Hepatocyte (in vitro differentiated cells): ENCODE results near the gene ITPRIPL1. TPM values are rescaled to one million over a fixed set of nuclear protein-coding genes. Genes with fewer than 3 reads are reported as not detected.

ENCODE experiments used
- DNase-seq: peaks from one replicate; pipeline ENCODE4 v3.0.0-alpha.2; 2016; ENCODE audit warnings: low spot score
- H2AFZ ChIP-seq: fragments of 200-600 bp; sonication (generic); 2 replicates; pipeline ENCODE4 v1.6.0; 2016; ENCODE audit warnings: antibody characterized with exemption, mild to moderate bottlenecking
- H3K27ac ChIP-seq: fragments of 200-600 bp; sonication (generic); 2 replicates; pipeline ENCODE4 v1.5.1; 2016; ENCODE audit warnings: mild to moderate bottlenecking
- H3K27me3 ChIP-seq: fragments of 200-600 bp; sonication (generic); 2 replicates; pipeline ENCODE4 v1.6.1; 2016
- H3K36me3 ChIP-seq: fragments of 200-600 bp; sonication (generic); replicated peaks from 2 replicates; pipeline ENCODE4 v1.5.1; 2016; ENCODE audit warnings: low read depth; ENCODE audit not compliant: insufficient read depth
- H3K4me1 ChIP-seq: fragments of 200-600 bp; sonication (generic); 2 replicates; pipeline ENCODE4 v1.5.1; 2016; ENCODE audit warnings: mild to moderate bottlenecking, moderate library complexity; ENCODE audit not compliant: insufficient read depth
- H3K4me2 ChIP-seq: fragments of 200-600 bp; sonication (generic); 2 replicates; pipeline ENCODE4 v1.6.0; 2016
- H3K4me3 ChIP-seq: fragments of 200-600 bp; sonication (generic); 2 replicates; pipeline ENCODE4 v1.5.1; 2016; ENCODE audit warnings: mild to moderate bottlenecking
- H3K79me2 ChIP-seq: fragments of 200-600 bp; sonication (generic); 2 replicates; pipeline ENCODE4 v1.6.0; 2017; ENCODE audit warnings: mild to moderate bottlenecking
- H3K9me2 ChIP-seq: fragments of 200-600 bp; sonication (generic); replicated peaks from 2 replicates; pipeline ENCODE4 v1.6.0; 2017; ENCODE audit warnings: mild to moderate bottlenecking; ENCODE audit not compliant: insufficient read depth
- H3K9me3 ChIP-seq: fragments of 200-600 bp; sonication (generic); 2 replicates; pipeline ENCODE4 v1.5.1; 2016; ENCODE audit warnings: low read depth, mild to moderate bottlenecking
- H4K20me1 ChIP-seq: fragments of 200-600 bp; sonication (generic); 2 replicates; pipeline ENCODE4 v1.6.0; 2016; ENCODE audit warnings: mild to moderate bottlenecking; ENCODE audit not compliant: insufficient read depth, poor library complexity, severe bottlenecking
- CTCF ChIP-seq: fragments of 200-600 bp; sonication (generic); IDR thresholded peaks from 2 replicates; pipeline ENCODE4 v1.5.1; 2016; ENCODE audit warnings: antibody characterized with exemption, mild to moderate bottlenecking; ENCODE audit not compliant: poor library complexity
- EZH2 ChIP-seq: fragments of 200-600 bp; sonication (generic); IDR thresholded peaks from 2 replicates; pipeline ENCODE4 v1.6.1; 2016; ENCODE audit warnings: antibody characterized with exemption, mild to moderate bottlenecking, borderline replicate concordance
- EZH2phosphoT487 ChIP-seq: fragments of 200-600 bp; sonication (generic); IDR thresholded peaks from one replicate; pipeline ENCODE4 v1.6.1; 2018; ENCODE audit warnings: antibody characterized with exemption, mild to moderate bottlenecking, low read depth, moderate library complexity; ENCODE audit not compliant: unreplicated experiment, severe bottlenecking
- WGBS: methylation state at CpG from one replicate; pipeline ENCODE4 v1.1.6; 2016; ENCODE audit warnings: low lambda C conversion rate; ENCODE audit errors: missing lambda C conversion rate; 5-methylcytosine and 5-hydroxymethylcytosine counted together
- polyA plus RNA-seq: library from polyadenylated mRNA; unstranded; fragments of >200 nt; fragmentation: Nextera tagmentation; extraction: Ambion mirVana; gene quantifications from 2 replicates; pipeline ENCODE4 v1.2.1, GENCODE V29; 2016
- total RNA-seq: library from RNA; depleted of rRNA; stranded (reverse); fragments of >200 nt; gene quantifications from 2 replicates; pipeline ENCODE4 v1.2.3, GENCODE V29; 2014

ITPRIPL1 gene
- total and polyA plus RNA-seq, 2 experiments from 2014 or later, result 1.9 to 2.0 TPM

- WGBS, result 93% methylated on average over 1 of the region's 1 CpG
- H3K4me1 ChIP-seq, result peaks cover 12% of the 10 kb centered on the region
Observed at GRCh38 chr2:96323849-96324248, 1.3 kb upstream of the ITPRIPL1 start.

GRCh38 chr2:96324721-96325040 is 436 bp upstream of the ITPRIPL1 start:
- Histone ChIP-seq H3K9me3 (no peaks in the 10 kb centered on the region), H3K27ac (no peak overlapping the region), H3K9me2 (no peaks in the 10 kb centered on the region), H4K20me1 (no peaks in the 10 kb centered on the region), H3K4me1 (peaks cover 12% of the 10 kb centered on the region), H3K4me2 (peak overlapping the region; percentile 99), H3K79me2 (no peaks in the 10 kb centered on the region), H3K4me3 (peak overlapping the region; percentile 61), H3K36me3 (no peaks in the 10 kb centered on the region), H2AFZ (peak overlapping the region; percentile 83), H3K27me3 (peaks cover 53% of the 10 kb centered on the region)
- no peak for DNase-seq
- no peak for TF ChIP-seq EZH2phosphoT487
- no peak for TF ChIP-seq EZH2
- 42% methylated on average over 6 of the region's 6 CpGs for WGBS

More at GRCh38 chr2:96323849-96324248, 1.3 kb upstream of the ITPRIPL1 start:
- Histone ChIP-seq H2AFZ (no peak overlapping the region), H3K36me3 (no peaks in the 10 kb centered on the region), H3K4me3 (no peak overlapping the region), H4K20me1 (no peaks in the 10 kb centered on the region), H3K27ac (no peak overlapping the region), H3K79me2 (no peaks in the 10 kb centered on the region), H3K27me3 (peaks cover 62% of the 10 kb centered on the region), H3K4me2 (no peak overlapping the region), H3K9me3 (no peaks in the 10 kb centered on the region), H3K9me2 (no peaks in the 10 kb centered on the region)
- TF ChIP-seq EZH2, result no peak
- no peak for TF ChIP-seq EZH2phosphoT487
- TF ChIP-seq CTCF, result no peak
- DNase-seq, result no peak

- no peak for DNase-seq
- Histone ChIP-seq H3K4me3 (no peak overlapping the region), H3K79me2 (no peaks in the 10 kb centered on the region), H3K27ac (no peak overlapping the region), H3K4me1 (peaks cover 11% of the 10 kb centered on the region), H3K36me3 (no peaks in the 10 kb centered on the region), H3K9me3 (no peaks in the 10 kb centered on the region), H3K27me3 (peaks cover 41% of the 10 kb centered on the region), H3K4me2 (peak overlapping the region; percentile 99), H2AFZ (peak overlapping the region; percentile 83), H3K9me2 (no peaks in the 10 kb centered on the region), H4K20me1 (no peaks in the 10 kb centered on the region)
- WGBS, result 52% methylated on average over 8 of the region's 8 CpGs
- TF ChIP-seq EZH2phosphoT487 (no peak), EZH2 (no peak), CTCF (no peak)
Observed at GRCh38 chr2:96325884-96326255, 753 bp downstream of the ITPRIPL1 start.

- DNase-seq, result no peak
- Histone ChIP-seq H3K79me2 (no peaks in the 10 kb centered on the region), H3K4me2 (no peak overlapping the region), H3K4me3 (no peak overlapping the region), H3K9me2 (no peaks in the 10 kb centered on the region), H3K27ac (no peak overlapping the region), H3K36me3 (no peaks in the 10 kb centered on the region), H2AFZ (no peak overlapping the region), H3K9me3 (no peaks in the 10 kb centered on the region), H4K20me1 (no peaks in the 10 kb centered on the region), H3K4me1 (peaks cover 6% of the 10 kb centered on the region), H3K27me3 (peaks cover 35% of the 10 kb centered on the region)
- 94% methylated on average over 8 of the region's 8 CpGs for WGBS
- TF ChIP-seq EZH2phosphoT487 (no peak), EZH2 (no peak), CTCF (no peak)
Observed at GRCh38 chr2:96326564-96326963, 1.4 kb downstream of the ITPRIPL1 start.
